Measurements from ENCODE around the gene LILRB5.

The LILRB5 gene

GRCh38 chr19:54204767-54205468, 52.2 kb downstream of the LILRB5 start:
- DNase-seq (ENCODE audit: extremely low read depth, low read depth) = no peak
- no peak for TF ChIP-seq CTCF (IDR thresholded peaks at IDR 0.05; ENCODE audit: low read depth, low read length)

- TF ChIP-seq CTCF (IDR thresholded peaks at IDR 0.05; ENCODE audit: low read depth, low read length) = no peak
- no peak for DNase-seq (ENCODE audit: extremely low read depth, low read depth)
These were observed 53.9 kb downstream of the LILRB5 start for GRCh38 chr19:54203151-54203611.

GRCh38 chr19:54201980-54202379, 55.1 kb downstream of the LILRB5 start:
- no peak for TF ChIP-seq CTCF (IDR thresholded peaks at IDR 0.05; ENCODE audit: low read depth, low read length)
- DNase-seq (ENCODE audit: extremely low read depth, low read depth) = no peak

- TF ChIP-seq CTCF (IDR thresholded peaks at IDR 0.05; ENCODE audit: low read depth, low read length) = no peak
- DNase-seq (ENCODE audit: extremely low read depth, low read depth) = no peak
These were observed 55.8 kb downstream of the LILRB5 start for GRCh38 chr19:54201172-54201701.
